Frontal cortex (tissue), 1 donor: ENCODE measurements around the gene C1RL. TPM values are rescaled to one million over a fixed set of nuclear protein-coding genes. Genes with fewer than 3 reads are reported as not detected.

Experiments
- small RNA-seq: library from RNA; depleted of rRNA; stranded (forward); fragments of <200 nt; gene quantifications from one replicate; pipeline ENCODE3, GENCODE V24; 2014
- total RNA-seq: library from RNA; depleted of rRNA; stranded (reverse); fragments of >200 nt; gene quantifications from one replicate; pipeline ENCODE4 v1.2.3, GENCODE V29; 2014

Gene C1RL
- total RNA-seq, 1 donor from 2014 or later, result 2.0 TPM

Small RNA genes within 50 kb of the gene (small RNA-seq; reads per million reads assigned to genes)
- gene RNU6-485P, result not detected

Other genes starting within 250 kb of the C1RL start
- gene TPI1, start 241.7 kb downstream of the C1RL start, total RNA-seq, result 293 TPM
- 1.6 TPM for gene SPSB2, start 235.9 kb downstream of the C1RL start, total RNA-seq
- 6.5 TPM for gene LRRC23, start 204.4 kb downstream of the C1RL start, total RNA-seq
- 169 TPM for gene ENO2, start 194.6 kb downstream of the C1RL start, total RNA-seq
- 11.8 TPM for gene ATN1, start 181.3 kb downstream of the C1RL start, total RNA-seq
- gene RNU7-1, start 165.4 kb downstream of the C1RL start, total RNA-seq, result not detected
- 322 TPM for gene C12orf57, start 165.2 kb downstream of the C1RL start, total RNA-seq
- gene PTPN6, start 157.9 kb downstream of the C1RL start, total RNA-seq, result 1.6 TPM
- gene PHB2, start 138.6 kb downstream of the C1RL start, total RNA-seq, result 175 TPM
- gene EMG1, start 138.3 kb downstream of the C1RL start, total RNA-seq, result 22.4 TPM
- gene LPCAT3, start 90.7 kb downstream of the C1RL start, total RNA-seq, result 6.5 TPM
- 6.5 TPM for gene C1S, start 48.5 kb downstream of the C1RL start, total RNA-seq
- gene C1R, start 16.8 kb downstream of the C1RL start, total RNA-seq, result 3.7 TPM
- not detected for gene RBP5, start 19.7 kb upstream of the C1RL start, total RNA-seq
- 75.0 TPM for gene CLSTN3, start 21.2 kb upstream of the C1RL start, total RNA-seq
- 71.7 TPM for gene PEX5, start 80.5 kb upstream of the C1RL start, total RNA-seq
- not detected for gene ACSM4, start 194.9 kb upstream of the C1RL start, total RNA-seq